Measurements from ENCODE around the gene MYO10. TPM values are rescaled to one million over a fixed set of nuclear protein-coding genes. Genes with fewer than 3 reads are reported as not detected.
A peak's percentile ranks its signal among the peaks of the same experiment; 100 is the strongest.

Gene MYO10
- total RNA-seq, 1 donor from 2014 or later = 67.0 TPM

- ATAC-seq (no peak), DNase-seq (no peak)
- Histone ChIP-seq H3K27me3 (no peaks in the 10 kb centered on the region), H3K4me3 (no peak overlapping the region), H3K36me3 (peaks cover 78% of the 10 kb centered on the region), H3K9me3 (no peaks in the 10 kb centered on the region), H3K27ac (no peak overlapping the region), H3K4me1 (peaks cover 7% of the 10 kb centered on the region)
- intact Hi-C loops (cut with DNase I) = no loop called here
- TF ChIP-seq, protein P1, sequence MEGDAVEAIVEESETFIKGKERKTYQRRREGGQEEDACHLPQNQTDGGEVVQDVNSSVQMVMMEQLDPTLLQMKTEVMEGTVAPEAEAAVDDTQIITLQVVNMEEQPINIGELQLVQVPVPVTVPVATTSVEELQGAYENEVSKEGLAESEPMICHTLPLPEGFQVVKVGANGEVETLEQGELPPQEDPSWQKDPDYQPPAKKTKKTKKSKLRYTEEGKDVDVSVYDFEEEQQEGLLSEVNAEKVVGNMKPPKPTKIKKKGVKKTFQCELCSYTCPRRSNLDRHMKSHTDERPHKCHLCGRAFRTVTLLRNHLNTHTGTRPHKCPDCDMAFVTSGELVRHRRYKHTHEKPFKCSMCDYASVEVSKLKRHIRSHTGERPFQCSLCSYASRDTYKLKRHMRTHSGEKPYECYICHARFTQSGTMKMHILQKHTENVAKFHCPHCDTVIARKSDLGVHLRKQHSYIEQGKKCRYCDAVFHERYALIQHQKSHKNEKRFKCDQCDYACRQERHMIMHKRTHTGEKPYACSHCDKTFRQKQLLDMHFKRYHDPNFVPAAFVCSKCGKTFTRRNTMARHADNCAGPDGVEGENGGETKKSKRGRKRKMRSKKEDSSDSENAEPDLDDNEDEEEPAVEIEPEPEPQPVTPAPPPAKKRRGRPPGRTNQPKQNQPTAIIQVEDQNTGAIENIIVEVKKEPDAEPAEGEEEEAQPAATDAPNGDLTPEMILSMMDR (IDR thresholded peaks at IDR 0.05) = no peak
Observed at GRCh38 chr5:16707869-16708192, 228.3 kb downstream of the MYO10 start.

- no peak for ATAC-seq
- Histone ChIP-seq H3K4me1 (peaks cover 2% of the 10 kb centered on the region), H3K27ac (no peak overlapping the region), H3K9me3 (no peaks in the 10 kb centered on the region), H3K4me3 (no peak overlapping the region), H3K27me3 (no peaks in the 10 kb centered on the region), H3K36me3 (peaks cover 83% of the 10 kb centered on the region)
- DNase-seq = no peak
- intact Hi-C loops (cut with DNase I) = no loop called here
- TF ChIP-seq, protein P1 (IDR thresholded peaks at IDR 0.05) = no peak
Observed at GRCh38 chr5:16707168-16707868, 228.8 kb downstream of the MYO10 start.

- no peak for ATAC-seq
- no peaks in the 10 kb centered on the region for H3K27me3 ChIP-seq
- no peak overlapping the region for H3K27ac ChIP-seq
- intact Hi-C loops (cut with DNase I) = no loop called here
- TF ChIP-seq, protein P1 (IDR thresholded peaks at IDR 0.05) = no peak
- H3K4me1 ChIP-seq = no peaks in the 10 kb centered on the region
- no peak for DNase-seq
- no peak overlapping the region for H3K4me3 ChIP-seq
- peaks cover 94% of the 10 kb centered on the region for H3K36me3 ChIP-seq
- no peaks in the 10 kb centered on the region for H3K9me3 ChIP-seq
Observed at GRCh38 chr5:16704945-16705344, 231.1 kb downstream of the MYO10 start.

DNA sequence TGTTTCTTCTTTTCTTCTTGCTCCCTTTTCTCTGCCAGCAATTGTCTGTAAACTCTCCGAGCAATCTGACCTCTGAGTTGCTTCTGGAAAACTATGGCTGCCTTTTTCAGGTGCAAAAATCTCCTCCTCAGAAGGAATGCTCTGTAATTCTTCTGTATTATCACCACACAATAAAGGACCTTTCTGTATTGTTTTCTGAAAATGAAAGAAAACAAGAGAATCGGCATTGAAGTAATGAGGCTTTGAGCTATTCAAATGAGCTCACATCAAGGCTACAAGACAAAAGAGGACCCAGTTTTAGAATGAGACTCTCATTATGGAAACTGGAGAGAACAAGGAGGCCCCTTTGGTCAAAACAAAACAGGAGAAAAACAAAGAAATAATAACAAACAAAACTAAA is 233.1 kb downstream of the MYO10 start:
- intact Hi-C loops (cut with DNase I) = no loop called here
- TF ChIP-seq, protein P1 (IDR thresholded peaks at IDR 0.05) = no peak
- H3K4me3 ChIP-seq = no peak overlapping the region
- no peaks in the 10 kb centered on the region for H3K4me1 ChIP-seq
- H3K27ac ChIP-seq = no peak overlapping the region
- H3K36me3 ChIP-seq = peaks cover 93% of the 10 kb centered on the region
- H3K27me3 ChIP-seq = no peaks in the 10 kb centered on the region
- ATAC-seq = no peak
- no peak for DNase-seq
- no peaks in the 10 kb centered on the region for H3K9me3 ChIP-seq

GRCh38 chr5:16701134-16702099 is 234.7 kb downstream of the MYO10 start:
- Histone ChIP-seq H3K9me3 (no peaks in the 10 kb centered on the region), H3K4me1 (no peaks in the 10 kb centered on the region), H3K27me3 (no peaks in the 10 kb centered on the region), H3K4me3 (no peak overlapping the region), H3K36me3 (peaks cover 87% of the 10 kb centered on the region), H3K27ac (no peak overlapping the region)
- TF ChIP-seq, protein P1 (IDR thresholded peaks at IDR 0.05) = no peak
- intact Hi-C loops (cut with DNase I) = no loop called here
- ATAC-seq (peak; percentile 20), DNase-seq (no peak)
